ENCODE data around the gene C19orf73.
"Not testable (repeated sequence)": the region's sequence is repeated elsewhere in the genome, so short reads cannot be mapped to it uniquely, and the experiment has no call there.

C19orf73 gene

DNA sequence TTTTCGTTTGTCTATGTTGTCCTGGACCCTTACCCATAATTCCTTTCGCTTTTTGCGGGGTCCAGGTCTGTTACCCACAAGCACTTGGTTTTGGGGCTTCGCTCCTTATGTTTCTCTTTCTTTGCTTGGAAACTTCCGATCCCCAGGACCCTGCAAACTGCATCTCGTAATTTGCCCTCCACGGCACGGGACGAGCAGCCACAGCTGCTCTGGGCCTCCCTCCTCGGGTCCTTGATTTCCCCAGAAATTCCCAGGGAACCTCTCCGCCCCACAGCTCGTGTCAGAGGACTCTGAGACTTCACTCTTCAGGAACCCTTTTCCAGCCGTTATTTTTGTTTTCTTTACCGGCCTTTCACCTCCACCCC is 33.1 kb downstream of the C19orf73 start:
- TF ChIP-seq, protein P1, sequence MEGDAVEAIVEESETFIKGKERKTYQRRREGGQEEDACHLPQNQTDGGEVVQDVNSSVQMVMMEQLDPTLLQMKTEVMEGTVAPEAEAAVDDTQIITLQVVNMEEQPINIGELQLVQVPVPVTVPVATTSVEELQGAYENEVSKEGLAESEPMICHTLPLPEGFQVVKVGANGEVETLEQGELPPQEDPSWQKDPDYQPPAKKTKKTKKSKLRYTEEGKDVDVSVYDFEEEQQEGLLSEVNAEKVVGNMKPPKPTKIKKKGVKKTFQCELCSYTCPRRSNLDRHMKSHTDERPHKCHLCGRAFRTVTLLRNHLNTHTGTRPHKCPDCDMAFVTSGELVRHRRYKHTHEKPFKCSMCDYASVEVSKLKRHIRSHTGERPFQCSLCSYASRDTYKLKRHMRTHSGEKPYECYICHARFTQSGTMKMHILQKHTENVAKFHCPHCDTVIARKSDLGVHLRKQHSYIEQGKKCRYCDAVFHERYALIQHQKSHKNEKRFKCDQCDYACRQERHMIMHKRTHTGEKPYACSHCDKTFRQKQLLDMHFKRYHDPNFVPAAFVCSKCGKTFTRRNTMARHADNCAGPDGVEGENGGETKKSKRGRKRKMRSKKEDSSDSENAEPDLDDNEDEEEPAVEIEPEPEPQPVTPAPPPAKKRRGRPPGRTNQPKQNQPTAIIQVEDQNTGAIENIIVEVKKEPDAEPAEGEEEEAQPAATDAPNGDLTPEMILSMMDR (IDR thresholded peaks at IDR 0.05; ENCODE audit: low read depth, low read length) = no peak
- DNase-seq (ENCODE audit: low read depth, low spot score) = no peak
- H3K4me3 ChIP-seq (ENCODE audit: low read depth, low read length) = peak overlapping the region; percentile 89
- in situ Hi-C loops (cut with HindIII; ENCODE audit: low sequenced_read_pairs) = no loop called here

DNA sequence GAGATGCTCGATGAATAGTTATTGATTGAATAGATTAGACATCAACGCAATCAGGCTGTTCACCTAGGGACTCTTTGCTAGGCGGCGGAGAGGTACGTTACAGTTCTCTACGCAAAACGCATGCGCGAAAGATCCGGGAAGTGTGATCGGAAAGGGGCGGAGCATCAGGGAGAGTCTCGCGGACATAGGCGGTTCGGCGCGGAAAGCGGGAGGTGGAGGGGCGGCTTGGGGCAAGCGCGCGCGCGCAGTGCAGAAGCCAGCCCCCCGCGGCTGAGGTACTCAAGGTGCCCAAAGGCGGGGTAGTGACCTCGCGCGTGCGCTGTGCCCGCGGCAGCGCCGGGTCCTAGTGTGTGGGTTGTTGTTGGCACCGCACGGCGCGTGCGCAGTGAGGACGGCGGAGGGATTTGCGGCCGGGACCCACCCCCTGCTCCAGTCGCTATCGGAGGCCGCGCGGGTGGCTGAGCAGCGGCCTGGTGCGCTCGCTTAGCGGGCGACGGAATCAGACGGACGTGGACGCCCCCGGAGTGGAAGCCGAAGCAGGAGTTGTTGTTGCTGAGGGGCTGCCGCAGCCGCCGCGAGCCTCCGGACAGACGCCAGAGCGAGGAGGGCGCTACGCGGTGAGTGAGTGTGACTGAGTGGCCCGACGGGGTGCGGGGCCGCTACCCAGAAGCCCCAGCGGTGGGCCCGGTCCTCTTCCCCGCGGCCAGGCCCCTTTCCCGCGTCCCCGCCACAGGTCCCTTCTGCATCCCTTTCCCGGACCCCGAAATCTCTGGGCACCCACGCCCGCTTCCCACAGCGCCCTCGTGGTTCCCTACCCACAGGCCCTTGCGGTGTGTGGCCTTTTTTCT is 33.7 kb downstream of the C19orf73 start, which contains the start of gene SNRNP70:
TSS of gene SNRNP70 (plus strand) at position 432 of the 848 bp plus-strand sequence. CDS start 964 bp downstream, outside the sequence.
- in situ Hi-C loops (cut with HindIII; ENCODE audit: low sequenced_read_pairs) = no loop called here
- TF ChIP-seq, protein P1 (IDR thresholded peaks at IDR 0.05; ENCODE audit: low read depth, low read length) = no peak
- peak within 1 kb of the TSS; percentile 89 for H3K4me3 ChIP-seq (ENCODE audit: low read depth, low read length)
- peak; percentile 100 for DNase-seq (ENCODE audit: low read depth, low spot score)

DNA sequence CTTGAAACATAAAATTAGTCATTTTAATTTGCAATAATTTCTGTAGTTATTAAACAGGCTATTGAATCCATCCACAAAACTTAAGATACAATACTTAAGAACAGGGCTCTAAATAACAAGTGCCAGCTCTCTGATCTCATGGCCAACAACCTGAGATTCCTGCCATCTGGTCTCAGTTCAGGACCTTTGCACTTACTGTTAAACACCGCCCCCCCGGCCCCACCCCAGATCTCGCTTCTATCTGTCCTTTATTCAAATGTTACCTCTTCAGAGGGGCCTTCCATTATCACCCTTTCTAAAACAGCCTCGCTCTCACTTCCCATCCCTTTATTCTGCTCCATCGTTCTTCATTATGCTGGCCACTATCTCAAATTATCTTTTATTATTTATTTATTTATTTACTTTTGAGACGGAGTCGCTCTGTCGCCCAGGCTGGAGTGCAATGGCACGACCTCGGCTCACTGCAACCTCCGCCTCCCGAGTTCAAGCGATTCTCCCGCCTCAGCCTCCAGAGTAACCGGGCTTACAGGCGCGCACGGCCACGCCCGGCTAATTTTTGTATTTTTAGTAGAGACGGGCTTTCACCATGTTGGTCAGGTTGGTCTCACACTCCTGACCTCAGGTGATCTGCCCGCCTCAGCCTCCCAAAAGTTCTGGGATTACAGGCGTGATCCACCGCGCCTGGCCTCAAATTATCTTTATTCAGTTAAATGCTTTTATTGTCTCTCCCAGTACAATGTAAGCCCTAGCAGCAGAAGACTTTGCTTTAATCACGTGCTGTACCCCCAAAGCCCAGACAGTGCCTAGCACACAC is 34.5 kb downstream of the C19orf73 start:
- DNase-seq (ENCODE audit: low read depth, low spot score) = no peak
- TF ChIP-seq, protein P1 (IDR thresholded peaks at IDR 0.05; ENCODE audit: low read depth, low read length) = no peak
- peak overlapping the region; percentile 39 for H3K4me3 ChIP-seq (ENCODE audit: low read depth, low read length)
- in situ Hi-C loops (cut with HindIII; ENCODE audit: low sequenced_read_pairs) = no loop called here

DNA sequence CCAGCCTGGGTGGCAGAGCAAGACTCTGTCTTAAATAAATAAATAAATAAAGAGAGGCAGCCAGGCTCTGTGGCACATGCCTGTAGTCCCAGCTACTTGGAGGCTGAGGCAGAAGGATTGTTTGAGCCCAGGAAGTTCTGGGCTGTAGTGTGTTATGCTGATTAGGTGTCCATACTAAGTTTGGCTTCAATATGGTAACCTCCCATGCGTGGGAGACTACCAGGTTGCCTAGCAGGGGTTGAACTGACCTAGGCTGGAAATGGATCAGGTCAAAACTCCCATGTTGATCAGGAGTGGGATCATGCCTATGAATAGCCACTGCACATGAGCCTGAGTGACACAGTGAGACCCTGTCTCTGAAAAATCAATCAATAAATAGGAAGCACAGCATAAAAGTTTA is 37.7 kb downstream of the C19orf73 start:
- H3K4me3 ChIP-seq (ENCODE audit: low read depth, low read length) = no peak overlapping the region
- TF ChIP-seq, protein P1 (IDR thresholded peaks at IDR 0.05; ENCODE audit: low read depth, low read length) = no peak
- DNase-seq (ENCODE audit: low read depth, low spot score) = no peak
- in situ Hi-C loops (cut with HindIII; ENCODE audit: low sequenced_read_pairs) = no loop called here

DNA sequence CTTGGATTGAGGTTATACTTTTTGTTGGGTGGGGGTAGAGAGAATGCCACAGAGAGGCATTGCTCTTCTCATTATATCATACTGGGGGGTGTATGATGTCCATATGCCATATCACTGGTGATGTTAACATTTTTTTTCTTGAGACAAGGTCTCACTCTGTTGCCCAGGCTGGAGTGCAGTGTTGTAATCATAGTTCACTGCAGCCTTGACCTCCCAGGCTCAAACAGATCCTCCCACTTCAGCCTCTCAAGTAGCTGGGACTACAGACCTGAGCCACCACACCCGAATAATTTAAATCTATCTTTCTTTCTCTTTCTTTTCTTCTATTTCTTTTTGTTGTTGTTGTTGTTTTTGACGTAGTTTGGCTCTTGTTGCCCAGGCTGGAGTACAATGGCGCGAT is 38.6 kb downstream of the C19orf73 start:
- no peak overlapping the region for H3K4me3 ChIP-seq (ENCODE audit: low read depth, low read length)
- in situ Hi-C loops (cut with HindIII; ENCODE audit: low sequenced_read_pairs) = no loop called here
- no peak for DNase-seq (ENCODE audit: low read depth, low spot score)
- TF ChIP-seq, protein P1 (IDR thresholded peaks at IDR 0.05; ENCODE audit: low read depth, low read length) = no peak

DNA sequence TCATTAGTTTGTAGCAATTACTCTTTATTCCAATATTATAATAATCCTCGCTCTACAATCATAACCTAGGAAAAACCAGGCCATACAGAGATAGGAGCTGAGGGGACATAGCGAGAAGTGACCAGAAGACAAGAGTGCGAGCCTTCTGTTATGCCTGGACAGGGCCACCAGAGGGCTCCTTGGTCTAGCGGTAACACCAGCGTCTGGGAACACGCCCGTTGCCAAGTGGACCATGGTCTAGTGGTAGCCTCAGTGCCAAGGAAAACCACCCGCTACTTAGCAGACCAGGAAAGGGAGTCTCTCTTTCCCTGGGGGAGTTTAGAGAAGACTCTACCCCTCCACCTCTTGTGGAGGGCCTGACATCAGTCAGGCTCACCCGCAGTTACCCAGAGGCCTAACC is 44.1 kb downstream of the C19orf73 start:
- TF ChIP-seq, protein P1 (IDR thresholded peaks at IDR 0.05; ENCODE audit: low read depth, low read length) = peak; percentile 64
- in situ Hi-C loops (cut with HindIII; ENCODE audit: low sequenced_read_pairs); H3K4me3 ChIP-seq (ENCODE audit: low read depth, low read length): not testable (repeated sequence)
- DNase-seq (ENCODE audit: low read depth, low spot score) = peak; percentile 54
